OCI-LY7 (cell line): ENCODE measurements around the gene TMEM260. TPM values are rescaled to one million over a fixed set of nuclear protein-coding genes. Genes with fewer than 3 reads are reported as not detected.
"Not testable (repeated sequence)": the region's sequence is repeated elsewhere in the genome, so short reads cannot be mapped to it uniquely, and the experiment has no call there.

Experiments
- BruUV-seq: library from RNA; stranded (reverse); fragments of 400-500 nt; replicated peaks from 2 replicates; lab custom pipeline; 2021; lab: Mats Ljungman, UMichigan
- CTCF ChIA-PET: fragments of 300-600 bp; sonication (Branson Sonifier 250); formaldehyde crosslinking; loops from one replicate; lab custom pipeline; 2022; ENCODE audit warnings: antibody characterized with exemption; ENCODE audit not compliant: unreplicated experiment; lab: Charles Lee
- POLR2A ChIA-PET: fragments of 300-600 bp; sonication (Branson Sonifier 250); formaldehyde crosslinking; loops from one replicate; lab custom pipeline; 2022; ENCODE audit warnings: antibody characterized with exemption; lab: Charles Lee
- DNase-seq: peaks from one replicate; pipeline ENCODE4 v3.0.0-alpha.2; 2015; ENCODE audit warnings: low spot score
- H2AFZ ChIP-seq: fragments of 200-600 bp; sonication (generic), shearing (Covaris generic); 2 replicates; pipeline ENCODE4 v1.6.1; 2014; ENCODE audit warnings: mild to moderate bottlenecking, antibody characterized with exemption, low read length, moderate library complexity
- H3K27ac ChIP-seq: fragments of 200-600 bp; sonication (generic); 2 replicates; pipeline ENCODE4 v1.5.1; 2014; ENCODE audit warnings: mixed run types, low read depth, mild to moderate bottlenecking, moderate library complexity, low read length, inconsistent platforms; ENCODE audit not compliant: poor library complexity, severe bottlenecking
- H3K36me3 ChIP-seq: fragments of 200-600 bp; sonication (generic); 2 replicates; pipeline ENCODE4 v1.6.1; 2014; ENCODE audit warnings: mild to moderate bottlenecking, antibody characterized with exemption, low read length, moderate library complexity, mixed read lengths; ENCODE audit not compliant: insufficient read depth
- H3K4me1 ChIP-seq: fragments of 200-600 bp; sonication (generic); 2 replicates; pipeline ENCODE4 v1.5.1; 2014; ENCODE audit warnings: mild to moderate bottlenecking, low read length; ENCODE audit not compliant: insufficient read depth, poor library complexity, severe bottlenecking
- H3K4me2 ChIP-seq: fragments of 200-600 bp; sonication (generic); 2 replicates; pipeline ENCODE4 v1.6.1; 2014; ENCODE audit warnings: mild to moderate bottlenecking, low read length
- H3K4me3 ChIP-seq: fragments of 200-600 bp; sonication (generic); 2 replicates; pipeline ENCODE4 v1.5.1; 2014; ENCODE audit warnings: mild to moderate bottlenecking, low read depth, low read length; ENCODE audit not compliant: poor library complexity, severe bottlenecking
- H3K79me2 ChIP-seq: fragments of 200-600 bp; sonication (generic); 2 replicates; pipeline ENCODE4 v1.6.1; 2016; ENCODE audit warnings: low read depth, mild to moderate bottlenecking, low read length, moderate library complexity, mixed read lengths; ENCODE audit not compliant: insufficient read depth
- H3K9me2 ChIP-seq: fragments of 200-600 bp; sonication (generic); 2 replicates; pipeline ENCODE4 v1.6.1; 2016; ENCODE audit warnings: mild to moderate bottlenecking, low read length, mixed read lengths; ENCODE audit not compliant: insufficient read depth
- H3K9me3 ChIP-seq: fragments of 200-600 bp; sonication (generic); 2 replicates; pipeline ENCODE4 v1.6.1; 2014; ENCODE audit warnings: mild to moderate bottlenecking, mixed run types, low read length, mixed read lengths
- H4K20me1 ChIP-seq: fragments of 200-600 bp; sonication (generic); 2 replicates; pipeline ENCODE4 v1.6.1; 2014; ENCODE audit warnings: mild to moderate bottlenecking, antibody characterized with exemption, low read length, moderate library complexity, mixed read lengths; ENCODE audit not compliant: insufficient read depth
- CTCF ChIP-seq: fragments of 200-600 bp; sonication (generic); conservative IDR thresholded peaks from 2 replicates; pipeline ENCODE4 v1.5.1; 2014; ENCODE audit warnings: mild to moderate bottlenecking, antibody characterized with exemption, low read length, moderate library complexity, mixed read lengths
- EZH2phosphoT487 ChIP-seq: fragments of 200-600 bp; sonication (generic); IDR thresholded peaks from 2 replicates; pipeline ENCODE4 v1.6.1; 2018; ENCODE audit warnings: low read depth, borderline replicate concordance, mild to moderate bottlenecking, mixed run types, antibody characterized with exemption, low read length, moderate library complexity, mixed read lengths
- intact Hi-C: fragments of 100-400 bp; cut with micrococcal nuclease; formaldehyde crosslinking; loops from one replicate; pipeline ENCODE4 v1.10.0; 2022; ENCODE audit not compliant: unreplicated experiment
- total RNA-seq, 2 experiments: library from RNA; depleted of rRNA in 1 of 2; stranded (reverse); fragments of >200 nt in 1 of 2; shearing (Covaris generic) in 1 of 2; gene quantifications; 2 replicates each; pipeline ENCODE4 v1.2.3, GENCODE V29; 2014 to 2022

Gene TMEM260
- total RNA-seq, 2 experiments from 2014 or later: 12.4 to 20.1 TPM

- H3K27ac ChIP-seq: no peak overlapping the region
- POLR2A ChIA-PET: no interaction called here
- no peaks in the 10 kb centered on the region for H3K9me2 ChIP-seq
- no TSS peak for BruUV-seq
- H3K4me3 ChIP-seq: no peak overlapping the region
- H3K79me2 ChIP-seq: no peaks in the 10 kb centered on the region
- TF ChIP-seq CTCF (no peak), EZH2phosphoT487 (no peak)
- no peak overlapping the region for H3K4me2 ChIP-seq
- no peaks in the 10 kb centered on the region for H3K9me3 ChIP-seq
- no peak for DNase-seq
- no peaks in the 10 kb centered on the region for H4K20me1 ChIP-seq
- H3K4me1 ChIP-seq: no peaks in the 10 kb centered on the region
- no peaks in the 10 kb centered on the region for H3K36me3 ChIP-seq
- CTCF ChIA-PET: no interaction called here
- intact Hi-C loops: no loop called here
- no peak overlapping the region for H2AFZ ChIP-seq
Observed at GRCh38 chr14:56687123-56687522, 107.5 kb downstream of the TMEM260 start.

DNA sequence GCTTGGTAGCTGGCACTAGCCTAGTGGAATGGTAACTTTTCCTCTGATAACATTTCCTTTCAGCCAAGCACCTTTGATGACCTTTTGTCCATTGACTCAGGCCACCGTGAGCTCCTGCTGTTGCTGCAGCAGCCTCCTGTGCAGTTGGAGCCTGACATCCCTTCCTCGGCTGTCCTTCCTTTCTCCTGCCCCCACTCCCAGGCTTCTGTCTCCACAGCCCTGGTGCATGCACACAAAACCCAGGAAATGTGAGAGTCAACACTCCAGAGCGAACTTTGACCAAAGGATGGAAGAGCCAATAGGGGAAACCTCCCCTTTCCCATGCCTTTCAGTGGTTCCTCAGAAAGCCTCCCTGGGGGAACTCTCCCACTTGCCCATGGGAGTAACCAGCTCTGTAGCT is 115.0 kb downstream of the TMEM260 start:
- CTCF ChIA-PET: no interaction called here
- no peaks in the 10 kb centered on the region for H3K9me3 ChIP-seq
- no peak overlapping the region for H3K4me3 ChIP-seq
- no peaks in the 10 kb centered on the region for H4K20me1 ChIP-seq
- H2AFZ ChIP-seq: no peak overlapping the region
- no peaks in the 10 kb centered on the region for H3K79me2 ChIP-seq
- no peak overlapping the region for H3K4me2 ChIP-seq
- no peaks in the 10 kb centered on the region for H3K4me1 ChIP-seq
- intact Hi-C loops: no loop called here
- TF ChIP-seq EZH2phosphoT487 (no peak), CTCF (no peak)
- POLR2A ChIA-PET: interaction anchor here (0.6 kb wide), 1 partner anchor 21 kb away, joined by 3 read pairs; no protein-coding TSS in a partner anchor
- no TSS peak for BruUV-seq
- no peaks in the 10 kb centered on the region for H3K9me2 ChIP-seq
- H3K27ac ChIP-seq: no peak overlapping the region
- no peaks in the 10 kb centered on the region for H3K36me3 ChIP-seq
- DNase-seq: no peak

GRCh38 chr14:56695216-56695615 is 115.6 kb downstream of the TMEM260 start:
- CTCF ChIA-PET: interaction anchor here (0.6 kb wide), 1 partner anchor 17 kb away, joined by 6 read pairs; no protein-coding TSS in a partner anchor
- H3K4me1 ChIP-seq, intact Hi-C loops, H2AFZ ChIP-seq, BruUV-seq, H3K9me3 ChIP-seq, DNase-seq, H3K9me2 ChIP-seq, H3K4me3 ChIP-seq, H3K36me3 ChIP-seq, H3K79me2 ChIP-seq, H3K27ac ChIP-seq, H4K20me1 ChIP-seq, H3K4me2 ChIP-seq: not testable (repeated sequence)
- POLR2A ChIA-PET: interaction anchor here (0.6 kb wide), 1 partner anchor 20 kb away, joined by 3 read pairs; no protein-coding TSS in a partner anchor

Other genes with a start within 250 kb of the TMEM260 start
- gene OTX2, start 230.7 kb downstream of the TMEM260 start, total RNA-seq (2014; rRNA removed; shearing (Covaris generic)): not detected in 2 replicates
- not detected in 2 replicates for gene OTX2, start 230.7 kb downstream of the TMEM260 start, total RNA-seq (2022)